ENCODE data around the gene MYRIP.
"Not testable (repeated sequence)": the region's sequence is repeated elsewhere in the genome, so short reads cannot be mapped to it uniquely, and the experiment has no call there.

MYRIP gene

DNA sequence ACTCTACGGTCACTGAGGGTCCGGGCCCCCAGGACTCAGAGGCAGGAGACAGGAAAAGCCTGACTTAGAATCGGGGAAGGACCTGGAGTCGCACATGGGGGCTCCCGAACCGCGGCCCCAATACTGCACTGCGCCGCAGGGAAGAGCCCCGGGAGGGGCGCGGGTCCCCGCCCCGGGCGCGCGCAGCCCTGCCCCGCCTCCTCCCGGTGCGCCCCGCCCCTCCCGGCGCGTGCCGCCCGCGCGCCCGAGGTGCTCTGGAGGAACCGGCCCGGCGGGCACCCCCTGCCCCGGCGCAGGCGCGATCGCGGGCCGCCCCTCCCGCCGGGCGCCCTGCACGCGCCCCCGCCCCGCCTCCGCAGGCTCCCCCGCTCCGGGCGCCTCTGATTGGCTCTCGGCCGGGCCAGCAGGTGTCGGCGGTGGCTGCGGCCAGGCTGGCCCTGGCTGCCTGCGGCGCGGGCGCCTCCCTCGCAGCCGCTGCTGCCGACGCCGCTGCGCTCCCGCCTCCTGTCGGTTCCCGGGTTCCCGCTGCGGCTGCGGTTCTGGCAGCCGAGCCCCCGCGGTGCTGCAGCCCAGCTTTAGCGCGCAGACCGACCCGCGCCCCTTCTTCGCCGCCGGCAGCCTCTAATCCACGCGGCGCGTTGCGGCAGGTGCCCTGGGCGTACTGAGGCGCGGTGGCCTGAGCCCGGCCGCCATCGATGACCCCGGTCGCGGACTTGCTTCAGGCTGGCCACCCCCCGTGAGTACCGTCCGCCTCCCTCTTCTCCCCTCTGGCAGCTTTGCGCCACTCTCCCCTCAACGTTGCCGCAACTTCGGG lies at the start of gene MYRIP:
MYRIP (plus strand) TSS at position 429 of the 814 bp plus-strand sequence. CDS start 91,208 bp downstream, outside the sequence.
- DNase-seq: no peak

GRCh38 chr3:39760325-39760724 lies 49.1 kb upstream of the MYRIP start:
- DNase-seq: no peak

- no peak for DNase-seq
These were observed 46.8 kb upstream of the MYRIP start for GRCh38 chr3:39762537-39763070.

DNA sequence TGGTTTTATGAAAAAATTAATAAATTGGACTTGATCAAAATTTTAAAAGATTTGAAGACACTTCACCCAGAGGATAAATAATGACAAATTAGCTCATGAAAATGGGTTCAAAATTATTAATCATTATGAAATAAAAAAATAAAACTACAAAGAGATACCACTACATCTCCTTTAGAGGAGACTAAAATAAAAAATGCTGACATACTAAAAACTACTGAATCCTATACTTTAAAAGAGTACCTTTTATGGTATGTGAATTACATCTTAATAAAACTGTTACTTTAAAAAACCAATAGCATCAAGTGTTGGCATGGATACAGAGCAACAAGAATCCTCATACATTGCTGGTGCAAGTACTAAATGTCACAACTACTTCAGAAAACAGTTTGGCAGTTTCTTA lies 46.0 kb upstream of the MYRIP start:
- DNase-seq: no peak

GRCh38 chr3:39765575-39765974 lies 43.8 kb upstream of the MYRIP start:
- no peak for DNase-seq

DNA sequence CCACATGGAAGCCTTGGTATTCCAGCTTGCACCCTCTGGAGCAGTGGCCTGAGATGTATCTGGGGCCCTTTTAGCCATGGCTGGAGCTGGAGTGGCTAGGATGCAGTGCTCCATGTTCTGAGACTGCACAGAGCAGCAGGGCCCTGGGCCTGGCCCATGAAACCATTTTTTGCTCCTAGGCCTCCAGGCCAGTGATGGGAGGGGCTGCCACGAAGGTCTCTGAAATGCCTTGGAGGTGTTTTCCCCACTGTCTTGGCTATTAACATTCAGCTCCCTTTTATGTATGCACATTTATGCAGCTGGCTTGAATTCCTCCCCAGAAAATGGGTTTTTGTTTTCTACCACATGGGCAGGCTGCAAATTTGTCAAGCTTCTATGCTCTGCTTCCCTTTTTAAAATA lies 43.0 kb upstream of the MYRIP start:
- no peak for DNase-seq

DNA sequence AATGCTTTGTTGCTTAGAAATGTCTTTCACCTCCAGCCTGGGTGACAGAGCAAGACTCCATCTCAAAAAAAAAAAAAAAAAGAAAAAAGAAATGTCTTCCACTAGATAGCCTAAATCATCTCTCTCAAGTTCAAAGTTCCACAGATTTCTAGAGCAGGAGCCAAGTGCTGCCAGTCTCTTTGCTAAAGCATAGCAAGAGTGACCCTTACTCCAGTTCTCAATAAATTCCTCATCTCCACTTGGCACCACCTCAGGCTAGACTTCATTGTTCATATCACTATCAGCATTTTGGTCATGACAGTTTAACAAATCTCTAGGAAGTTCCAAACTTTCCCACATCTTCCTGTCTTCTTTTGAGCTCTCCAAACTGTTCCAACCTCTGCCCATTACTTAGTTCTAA lies 42.5 kb upstream of the MYRIP start:
- not testable (repeated sequence) for DNase-seq

- DNase-seq: not testable (repeated sequence)
These were observed 31.2 kb upstream of the MYRIP start for GRCh38 chr3:39778168-39778567.

DNA sequence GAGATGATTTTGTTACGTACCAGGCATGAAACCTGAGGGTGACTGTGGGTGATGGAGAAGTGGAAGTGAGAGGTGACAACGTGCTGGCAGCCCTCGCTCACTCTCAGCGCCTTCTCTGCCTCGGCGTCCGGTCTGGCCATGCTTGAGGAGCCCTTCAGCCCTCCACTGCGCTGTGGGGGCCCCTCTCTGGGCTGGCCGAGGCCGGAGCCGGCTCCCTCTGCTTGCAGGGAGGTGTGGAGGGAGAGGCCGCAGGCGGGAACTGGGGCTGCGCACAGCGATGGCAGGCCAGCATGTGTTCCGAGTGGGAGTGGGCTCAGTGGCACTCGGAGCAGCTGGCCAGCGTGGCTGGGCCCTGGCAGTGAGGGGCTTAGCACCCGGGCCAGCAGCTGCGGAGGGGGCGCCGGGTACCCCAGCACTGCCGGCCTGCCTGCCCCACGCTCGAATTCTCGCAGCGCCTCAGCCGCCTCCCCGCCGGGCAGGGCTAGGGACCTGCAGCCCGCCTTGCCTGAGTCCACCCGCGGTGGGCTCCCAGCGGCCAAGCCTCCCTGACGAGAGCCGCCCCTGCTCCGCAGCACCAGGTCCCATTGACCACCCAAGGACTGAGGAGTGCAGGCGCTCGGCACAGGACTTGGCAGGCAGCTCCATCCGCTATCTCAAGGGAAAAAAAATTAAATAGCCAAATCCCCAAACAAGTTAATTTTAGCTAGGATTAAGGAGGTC lies 29.7 kb upstream of the MYRIP start:
- DNase-seq: no peak

DNA sequence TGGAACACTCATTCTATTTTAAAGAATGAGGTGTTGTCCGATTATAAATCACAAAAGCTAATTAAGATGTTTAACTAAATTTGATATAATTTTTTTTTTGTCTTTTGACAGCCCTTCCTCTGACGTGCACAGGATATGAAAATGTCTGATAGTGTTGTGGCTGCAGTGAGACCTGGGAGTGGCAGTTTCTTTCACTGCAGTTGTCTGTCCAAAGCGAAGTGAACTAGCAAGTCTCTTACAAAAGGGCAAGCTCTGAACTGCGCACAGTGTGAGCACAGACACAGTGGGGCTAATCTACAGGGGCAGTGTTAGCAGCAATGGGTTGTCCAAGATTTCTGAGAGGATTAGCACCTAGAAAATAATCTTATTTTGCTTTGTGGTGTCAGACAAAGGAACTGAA lies 29.1 kb upstream of the MYRIP start:
- DNase-seq: no peak

DNA sequence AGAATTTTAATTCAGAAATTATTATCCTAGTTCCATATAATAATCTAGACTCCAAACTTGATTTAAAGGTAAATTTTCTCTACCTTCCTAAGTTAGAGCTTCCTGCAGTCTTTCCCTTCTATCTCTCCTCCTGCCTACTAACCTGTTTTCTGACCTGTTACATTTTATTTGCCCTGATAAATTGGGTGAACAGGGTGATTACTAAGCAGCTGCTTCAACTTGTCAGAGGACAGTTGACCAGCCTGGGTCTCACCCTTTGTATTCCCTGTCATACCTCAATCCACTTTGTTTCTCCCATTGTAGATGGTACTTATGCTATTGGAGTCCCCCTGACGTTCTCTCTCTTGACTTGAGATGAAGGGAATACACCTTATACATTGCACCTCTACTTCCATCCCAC lies 28.4 kb upstream of the MYRIP start:
- no peak for DNase-seq

DNA sequence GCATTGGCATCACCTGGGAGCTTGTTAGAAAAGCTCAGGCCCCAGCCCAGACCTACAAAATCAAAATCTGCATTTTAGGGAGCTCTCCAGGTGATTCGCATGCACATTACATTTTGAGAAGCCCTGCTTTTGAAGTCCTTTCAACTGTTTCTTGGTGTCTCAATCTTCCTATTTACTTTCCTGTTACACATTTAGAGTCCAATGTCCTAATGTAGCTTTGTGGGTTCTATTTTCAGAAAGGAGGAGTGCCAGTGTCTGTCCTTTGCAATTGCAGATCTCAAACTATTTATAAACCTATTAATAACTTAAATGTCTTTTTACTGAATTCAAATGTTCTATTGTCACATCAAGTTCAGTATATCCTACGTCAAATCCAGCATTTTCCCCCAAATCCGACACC lies 27.8 kb upstream of the MYRIP start:
- no peak for DNase-seq

- no peak for DNase-seq
These were observed 25.7 kb upstream of the MYRIP start for GRCh38 chr3:39783680-39784079.

DNA sequence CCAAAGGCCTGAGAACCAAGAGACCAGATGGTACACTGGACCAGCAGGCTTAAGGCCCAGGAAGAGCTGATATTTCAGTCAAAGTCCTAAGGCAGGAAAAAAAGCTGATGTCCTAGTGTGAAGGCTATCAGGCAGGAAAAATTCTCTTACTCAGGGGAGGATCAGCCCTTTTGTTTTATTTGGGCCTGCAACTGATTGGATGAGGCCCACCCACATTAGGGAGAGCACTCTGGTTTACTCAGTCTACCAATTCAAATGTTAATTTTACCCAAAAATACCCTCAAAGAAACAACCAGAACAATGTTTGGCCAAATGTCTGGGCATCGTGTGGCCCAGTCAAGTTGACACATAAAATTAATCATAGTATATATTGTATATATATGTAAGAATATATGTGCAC lies 24.5 kb upstream of the MYRIP start:
- DNase-seq: no peak

DNA sequence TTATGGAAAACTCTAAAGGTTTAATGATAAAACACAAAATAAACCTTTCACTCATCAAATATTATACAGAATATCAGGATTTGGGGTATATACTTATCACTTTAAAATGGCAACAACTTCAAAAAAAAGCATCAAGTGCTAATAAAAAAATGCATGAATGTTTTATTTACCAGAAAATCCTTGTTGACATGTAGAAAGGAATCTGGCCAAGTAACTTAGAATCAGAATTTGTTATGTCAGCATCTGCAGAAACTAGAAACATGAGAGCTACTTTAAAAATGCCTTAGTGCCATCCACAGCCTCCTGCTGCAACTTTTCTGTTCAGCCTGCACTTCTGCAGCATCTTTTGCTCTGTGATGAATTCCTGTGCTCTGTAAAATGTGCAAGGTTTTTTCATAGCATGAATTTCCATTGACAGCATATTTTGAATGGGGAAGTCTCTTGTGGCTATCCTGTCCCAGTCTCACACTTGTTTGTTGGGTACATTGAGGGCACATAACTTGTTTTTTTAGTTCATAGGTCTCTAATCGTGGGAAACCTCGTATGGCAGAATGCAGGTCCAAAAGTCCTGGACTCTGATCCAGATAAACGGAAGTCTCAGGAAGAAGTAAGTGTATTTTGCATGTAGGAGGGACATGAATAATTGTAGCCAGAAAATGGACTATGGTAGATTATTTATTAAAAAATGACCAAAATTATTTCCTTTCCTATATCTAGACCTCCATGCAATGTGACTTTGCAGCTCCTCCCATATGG lies 21.1 kb upstream of the MYRIP start:
- no peak for DNase-seq

- no peak for DNase-seq
These were observed 17.8 kb upstream of the MYRIP start for GRCh38 chr3:39791603-39792002.

GRCh38 chr3:39794880-39795279 lies 14.5 kb upstream of the MYRIP start:
- no peak for DNase-seq

- DNase-seq: no peak
These were observed 8.2 kb upstream of the MYRIP start for GRCh38 chr3:39801216-39801615.

GRCh38 chr3:39802486-39802885 lies 6.9 kb upstream of the MYRIP start:
- DNase-seq: not testable (repeated sequence)

- DNase-seq: no peak
These were observed 5.5 kb upstream of the MYRIP start for GRCh38 chr3:39803956-39804355.

- DNase-seq: no peak
These were observed 4.5 kb upstream of the MYRIP start for GRCh38 chr3:39804951-39805350.

DNA sequence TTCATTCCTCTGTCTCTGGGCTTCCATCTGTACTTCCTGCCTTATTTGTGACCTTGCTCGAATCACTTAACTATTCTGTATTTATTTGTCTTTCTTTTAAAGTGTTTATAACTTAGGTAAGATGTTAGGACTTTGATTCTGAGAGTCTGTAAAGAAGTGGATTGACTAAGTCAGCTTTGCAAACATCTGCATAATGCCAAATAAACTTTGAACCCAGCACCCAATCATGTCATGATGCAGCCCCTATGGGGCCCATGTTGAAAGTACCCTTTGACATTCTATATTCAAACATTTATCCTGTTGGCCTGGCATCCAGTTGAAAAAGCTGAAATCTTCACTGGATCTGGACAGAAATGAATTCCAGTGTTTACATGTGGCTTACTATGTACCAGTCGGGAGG lies 3.8 kb upstream of the MYRIP start:
- DNase-seq: no peak

GRCh38 chr3:39806820-39807219 lies 2.6 kb upstream of the MYRIP start:
- DNase-seq: no peak

Measured in CD4-positive, alpha-beta T cell treated with Interleukin-17A for 4 hours (primary cell).